T-helper 2 cell (primary cell): ENCODE data around the gene MYBPHL.

Source experiments
- DNase-seq, 5 experiments: peaks; one replicate each; pipeline versions ENCODE4 v3.0.0 to v3.0.0-alpha.2; 2012 to 2022
- total RNA-seq, 2 donors: gene quantifications; one replicate each; lab custom pipeline; 2026; lab: John Stamatoyannopoulos, UW

Gene MYBPHL, protein sequence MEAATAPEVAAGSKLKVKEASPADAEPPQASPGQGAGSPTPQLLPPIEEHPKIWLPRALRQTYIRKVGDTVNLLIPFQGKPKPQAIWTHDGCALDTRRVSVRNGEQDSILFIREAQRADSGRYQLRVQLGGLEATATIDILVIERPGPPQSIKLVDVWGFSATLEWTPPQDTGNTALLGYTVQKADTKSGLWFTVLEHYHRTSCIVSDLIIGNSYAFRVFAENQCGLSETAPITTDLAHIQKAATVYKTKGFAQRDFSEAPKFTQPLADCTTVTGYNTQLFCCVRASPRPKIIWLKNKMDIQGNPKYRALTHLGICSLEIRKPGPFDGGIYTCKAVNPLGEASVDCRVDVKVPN
- 0 reads per million in 2 donors for total RNA-seq

DNA sequence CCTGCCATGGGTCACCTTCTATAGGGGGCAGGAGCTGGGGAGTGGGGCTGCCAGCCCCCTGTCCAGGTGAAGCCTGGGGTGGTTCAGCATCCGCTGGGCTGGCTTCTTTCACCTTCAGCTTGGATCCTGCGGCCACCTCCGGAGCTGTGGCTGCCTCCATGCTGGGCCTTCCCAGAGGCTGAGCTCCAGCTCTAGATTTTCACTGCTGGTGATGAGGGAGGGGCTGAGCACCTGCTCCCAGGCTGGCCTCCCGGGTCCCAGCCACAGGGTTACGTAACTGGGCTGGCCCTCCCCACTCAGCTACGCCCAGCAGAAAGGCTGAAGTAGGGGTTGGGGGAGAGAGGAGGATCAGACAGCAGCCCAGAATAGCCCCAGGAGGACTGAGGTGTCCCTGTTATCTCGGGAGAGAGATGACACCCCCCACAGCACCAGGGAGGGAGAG is at the start of gene MYBPHL:
Gene MYBPHL (minus strand): TSS at position 180 of the 442 bp plus-strand sequence. CDS start 20 bp downstream, at position 160.
- no peak for DNase-seq

DNA sequence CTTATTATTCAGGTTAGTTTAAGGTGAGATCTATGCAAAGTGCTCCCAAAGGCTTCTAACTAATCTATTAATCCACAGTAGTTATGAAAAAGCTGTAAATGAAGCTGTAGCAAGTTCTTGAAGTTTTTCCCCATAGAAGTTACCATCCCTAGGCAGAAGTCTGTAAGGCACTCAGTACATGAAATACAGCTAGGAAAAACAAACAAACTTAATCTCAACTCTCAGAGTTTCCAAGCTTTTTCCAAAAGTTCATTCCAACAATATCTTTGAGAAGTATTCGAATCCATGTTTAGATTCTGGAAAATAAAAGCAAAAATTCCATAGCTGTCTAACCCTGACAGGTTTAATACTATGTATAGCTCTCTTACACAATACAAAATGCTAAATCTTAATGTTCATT is 49.7 kb upstream of the MYBPHL start:
- DNase-seq, result no peak

DNA sequence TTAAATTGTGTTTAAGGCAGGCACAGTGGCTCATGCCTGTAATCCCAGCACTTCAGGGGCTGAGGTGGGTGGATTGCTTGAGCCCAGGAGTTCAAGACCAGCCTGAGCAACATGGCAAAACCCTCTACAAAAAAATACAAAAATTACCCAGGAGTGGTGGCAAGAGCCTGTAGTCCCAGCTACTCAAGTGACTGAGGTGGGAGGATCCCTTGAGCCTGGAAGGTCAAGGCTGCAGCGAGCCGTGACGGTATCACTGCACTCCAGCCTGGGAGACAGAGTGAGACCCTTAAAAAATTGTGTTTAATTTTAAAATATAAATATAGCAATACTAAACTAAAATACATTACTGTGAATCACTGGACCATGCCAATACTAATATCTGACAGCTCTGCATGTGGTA is 48.1 kb upstream of the MYBPHL start:
- no peak for DNase-seq

DNA sequence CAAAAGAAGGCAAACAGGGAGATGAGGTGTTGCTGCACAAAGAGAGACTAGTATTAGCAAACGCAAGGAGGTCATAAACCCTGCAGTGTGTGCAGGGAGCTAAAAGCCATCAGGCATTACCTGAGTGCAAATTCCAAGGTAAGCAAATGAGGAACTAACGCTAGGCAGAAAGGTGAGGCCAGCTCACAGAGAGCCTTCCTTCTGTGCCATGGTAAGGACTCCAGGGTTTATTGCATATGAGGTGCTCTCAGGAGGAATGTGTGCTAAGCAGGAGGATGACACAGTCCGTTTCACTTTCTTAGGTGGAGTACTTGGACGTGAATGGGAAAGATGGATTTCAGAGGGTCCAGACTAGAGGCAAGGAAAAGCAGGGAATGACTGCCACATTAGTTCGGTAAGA is 44.6 kb upstream of the MYBPHL start:
- DNase-seq, result no peak

DNA sequence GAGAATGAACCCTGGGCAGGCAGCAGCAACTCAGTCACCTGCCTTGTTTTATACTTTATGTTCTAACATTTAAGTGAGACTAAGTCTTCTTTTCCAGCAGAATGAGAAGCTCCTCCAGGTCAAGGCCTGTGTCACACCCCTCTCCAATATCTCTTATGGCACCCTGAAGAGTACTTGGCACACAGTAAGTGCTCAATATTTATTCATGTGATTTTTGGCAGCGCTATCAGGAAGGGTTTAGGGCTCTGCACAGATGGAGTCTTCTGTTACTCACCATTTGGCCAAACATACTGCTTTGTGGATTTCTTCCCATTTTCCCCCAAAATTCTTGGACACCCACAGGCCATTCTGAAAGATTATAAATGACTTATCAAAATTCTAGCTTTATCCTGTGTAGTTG is 43.8 kb upstream of the MYBPHL start:
- no peak for DNase-seq

DNA sequence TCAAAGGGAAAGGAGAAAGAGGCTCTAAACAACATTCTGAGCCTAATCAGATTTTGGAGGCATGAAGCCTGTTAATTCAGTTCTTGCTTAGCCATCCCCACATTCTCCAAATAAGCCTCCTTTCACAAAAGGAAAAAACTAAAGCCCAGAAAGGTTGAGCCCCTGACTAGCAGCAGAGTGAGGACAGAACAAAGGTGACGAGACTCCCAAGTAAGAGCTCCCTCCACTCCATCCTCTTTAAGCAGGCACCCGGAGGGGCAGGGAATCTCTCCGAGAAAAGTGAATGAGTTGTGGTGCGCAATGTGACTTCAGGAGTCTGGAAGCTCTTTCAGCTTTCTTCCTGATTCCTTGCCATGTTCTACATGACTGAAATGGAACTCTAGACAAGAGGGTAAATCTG is 43.4 kb upstream of the MYBPHL start:
- no peak for DNase-seq

DNA sequence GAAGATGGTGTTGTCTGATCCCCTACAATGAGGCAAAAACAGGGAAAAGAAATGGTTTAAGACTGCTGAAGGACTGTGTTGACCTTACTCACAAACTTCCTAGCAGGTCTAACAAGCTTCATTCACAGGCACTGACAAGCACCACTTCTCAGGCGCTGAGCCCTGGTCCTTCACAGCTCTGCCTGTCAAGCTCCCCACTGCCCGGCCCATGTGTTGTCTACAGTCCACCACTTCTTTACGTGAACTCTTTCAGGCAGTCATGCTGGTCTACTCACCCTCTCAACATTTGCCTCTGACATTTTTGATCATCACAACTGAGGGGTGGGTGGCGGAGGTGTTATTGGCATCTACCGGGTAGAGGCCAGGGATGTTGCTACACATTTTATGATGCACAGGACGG is 40.7 kb upstream of the MYBPHL start:
- no peak for DNase-seq

DNA sequence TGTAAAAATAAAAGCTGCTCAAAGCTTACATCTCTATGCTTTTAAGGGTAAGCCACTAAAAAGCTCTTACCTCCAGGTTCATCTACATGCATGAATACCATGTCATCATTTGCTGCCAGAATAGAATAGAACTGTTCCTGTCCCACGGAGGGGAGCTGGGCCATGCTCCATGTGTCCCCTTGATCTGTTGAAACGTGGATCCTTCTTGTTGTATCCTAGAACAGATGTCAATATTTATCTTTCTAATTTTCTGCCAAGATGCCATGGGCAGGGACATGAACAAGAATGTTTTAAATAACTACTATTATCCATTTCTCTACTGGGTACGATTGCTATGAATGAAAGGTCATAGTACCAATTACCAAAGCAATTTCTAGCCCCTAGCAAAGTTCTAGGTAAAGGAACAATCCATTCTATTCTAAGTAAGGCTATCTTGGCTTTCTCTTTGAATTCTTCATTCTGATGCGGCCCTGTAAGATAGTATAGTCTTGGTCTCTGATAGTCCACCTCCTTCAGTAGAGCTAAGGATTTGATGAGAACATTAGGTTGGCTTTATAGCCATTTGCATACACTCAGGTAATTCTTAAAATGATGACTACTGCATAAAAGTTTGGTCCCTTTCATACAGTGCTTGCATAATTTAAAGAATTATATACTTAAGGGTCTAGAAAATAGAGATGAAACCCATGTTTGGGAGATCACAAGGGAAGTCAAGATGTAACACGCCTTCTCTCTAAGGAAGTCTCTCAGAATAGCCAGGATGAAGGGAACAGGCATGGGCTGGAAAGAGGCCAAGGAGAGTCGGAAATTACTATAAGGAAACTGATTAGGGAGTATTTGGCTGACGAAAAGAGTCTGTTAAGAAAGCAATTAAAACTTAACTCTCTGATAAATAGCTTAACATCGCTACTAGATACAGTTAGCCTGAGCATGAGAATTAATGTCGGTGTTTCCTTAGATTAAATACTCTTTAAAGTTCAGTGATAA is 35.4 kb upstream of the MYBPHL start:
- no peak for DNase-seq

DNA sequence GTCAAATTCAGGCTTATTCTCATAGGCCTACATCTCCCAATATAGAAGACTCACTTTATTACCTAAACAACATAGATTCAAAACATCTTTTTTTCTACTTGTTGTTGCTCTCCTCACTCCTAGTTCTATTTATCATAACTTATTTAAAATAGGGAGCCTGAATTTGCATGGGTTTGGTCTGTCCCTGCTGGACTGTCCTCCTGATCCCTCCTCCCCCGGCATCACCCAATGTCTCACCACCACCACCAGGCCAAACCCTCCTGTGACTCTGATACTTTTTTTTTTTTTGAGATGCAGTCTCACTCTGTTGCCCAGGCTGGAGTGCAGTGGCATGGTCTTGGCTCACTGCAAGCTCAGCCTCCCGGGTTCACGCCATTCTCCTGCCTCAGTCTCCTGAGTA is 31.8 kb upstream of the MYBPHL start:
- no peak for DNase-seq

DNA sequence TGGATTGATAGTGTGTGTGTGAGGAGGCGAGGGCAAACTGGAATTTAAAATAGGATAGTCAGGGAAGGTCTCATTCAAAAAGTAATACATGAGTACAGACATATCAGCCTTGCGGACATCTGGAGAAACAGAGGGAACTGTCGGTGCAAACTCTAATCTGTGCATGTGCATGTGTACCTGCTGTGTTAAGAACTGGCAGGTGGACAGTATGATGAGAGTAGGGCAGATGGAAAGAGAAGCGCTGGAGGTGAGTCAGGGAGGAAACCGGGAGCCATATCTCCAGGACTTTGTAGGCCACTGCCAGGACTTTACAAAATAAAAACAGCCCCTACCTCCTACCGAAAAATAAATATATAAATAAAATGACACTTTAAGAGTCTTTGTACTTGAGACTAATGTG is 31.3 kb upstream of the MYBPHL start:
- DNase-seq, result no peak

DNA sequence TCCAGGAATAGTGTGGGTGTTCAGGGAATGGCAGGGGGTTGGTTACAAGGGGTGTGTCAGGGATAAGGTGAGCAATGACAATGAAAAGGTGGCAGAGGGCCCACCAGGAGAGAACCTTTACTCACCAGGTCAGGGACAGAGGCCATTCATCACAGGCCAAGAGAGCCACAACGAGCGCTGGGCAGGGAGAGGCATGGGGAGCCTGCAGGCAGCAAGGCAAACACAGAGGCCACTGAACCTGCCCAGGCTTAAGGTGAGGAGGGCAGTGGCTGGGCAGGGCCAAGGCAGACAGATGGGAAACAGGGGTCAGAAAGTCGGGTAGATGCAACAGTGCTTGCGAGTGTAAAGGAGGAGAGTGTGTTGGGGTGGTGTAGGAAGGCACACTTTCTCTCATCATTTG is 28.3 kb upstream of the MYBPHL start:
- no peak for DNase-seq

DNA sequence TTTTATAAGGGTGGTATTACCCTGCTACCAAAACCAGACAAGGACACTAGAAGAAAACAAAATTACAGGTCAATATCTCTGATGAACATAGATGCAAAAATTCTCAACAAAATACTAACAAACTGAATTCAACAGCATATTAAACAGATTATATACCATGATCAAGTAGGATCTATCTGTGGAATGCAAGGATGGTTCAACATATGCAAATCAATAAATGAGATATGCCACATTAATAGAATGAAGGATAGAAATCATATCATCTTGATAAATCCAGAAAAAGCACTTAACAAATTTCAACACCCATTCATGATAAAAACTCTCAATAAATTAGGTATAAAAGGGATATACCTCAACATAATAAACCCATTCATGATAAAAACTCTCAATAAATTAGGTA is 24.3 kb upstream of the MYBPHL start:
- no peak for DNase-seq

DNA sequence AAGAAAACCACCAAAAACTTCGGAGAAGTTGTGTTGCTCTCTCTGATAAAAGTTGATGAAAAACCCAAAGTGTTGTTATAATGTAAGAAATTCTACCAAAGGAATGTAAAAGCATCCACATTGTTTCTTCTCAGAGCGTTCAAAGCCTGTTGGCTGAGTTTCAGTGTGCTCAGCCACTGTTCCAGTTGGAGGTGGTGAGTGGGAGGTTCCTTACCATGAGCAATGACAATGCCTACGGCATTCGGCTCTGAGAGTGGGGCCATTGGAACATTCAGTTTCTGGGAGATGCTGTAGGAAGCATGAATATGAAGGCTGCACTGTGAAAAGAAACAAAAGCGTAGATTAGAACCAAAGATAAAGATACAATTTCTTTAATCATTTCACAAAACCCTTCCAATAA is 20.5 kb upstream of the MYBPHL start:
- no peak for DNase-seq

DNA sequence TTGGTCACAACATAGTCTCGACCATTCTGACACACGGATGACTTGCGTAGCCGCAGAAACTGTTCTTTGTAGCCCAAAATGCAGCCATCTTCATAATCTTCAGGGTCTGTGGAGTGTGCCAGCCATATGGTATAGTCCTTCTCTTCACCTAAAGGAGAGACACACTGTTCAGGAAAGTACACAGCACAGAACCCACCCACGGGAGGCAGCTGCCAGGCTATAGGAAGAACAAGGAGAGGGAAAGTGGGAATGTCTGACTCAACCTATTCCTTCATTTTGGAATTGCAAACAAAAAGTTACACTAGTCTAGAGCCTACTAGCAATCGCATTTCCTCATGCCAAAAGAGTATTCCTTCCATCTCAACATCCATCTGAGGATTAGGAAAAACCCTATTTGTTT is 16.2 kb upstream of the MYBPHL start:
- no peak for DNase-seq

DNA sequence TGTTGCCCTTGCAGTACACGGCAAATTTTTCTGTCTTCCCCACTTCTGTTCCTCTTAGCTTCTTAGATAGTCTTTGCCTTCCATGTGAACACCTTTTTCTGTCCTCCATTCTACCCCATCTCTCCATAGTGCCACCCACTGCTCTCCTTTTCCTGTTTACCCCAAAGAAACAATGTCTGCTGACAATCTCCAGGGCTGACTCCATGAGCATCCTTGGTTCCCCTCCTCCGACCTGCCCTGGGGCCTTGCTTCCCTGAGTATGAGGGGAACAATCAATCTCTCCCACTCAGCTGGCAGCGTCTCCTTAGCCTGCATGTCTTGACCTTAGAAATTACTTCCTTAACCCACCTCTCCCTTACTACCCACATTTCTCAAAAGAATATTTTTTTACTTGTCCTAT is 12.3 kb upstream of the MYBPHL start:
- DNase-seq, result no peak

DNA sequence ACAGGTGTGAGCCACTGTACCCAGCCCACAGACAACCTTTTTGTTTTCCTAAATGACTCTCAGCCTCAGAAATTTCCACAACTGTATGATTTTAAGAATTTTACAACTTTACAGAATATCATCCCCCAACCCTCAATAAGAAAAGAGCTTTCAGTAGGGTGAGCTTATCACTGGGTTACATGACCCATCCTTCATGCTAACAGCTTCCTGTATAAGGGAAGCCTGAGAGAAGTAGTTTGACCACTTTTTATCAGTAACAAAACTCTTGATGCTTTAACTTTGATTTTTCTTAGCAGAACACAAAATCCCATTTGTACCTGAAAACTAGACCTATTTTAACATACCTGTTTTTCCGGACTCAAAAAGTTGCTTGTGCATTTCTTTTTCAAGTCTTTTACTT is 9.7 kb upstream of the MYBPHL start:
- DNase-seq, result no peak

DNA sequence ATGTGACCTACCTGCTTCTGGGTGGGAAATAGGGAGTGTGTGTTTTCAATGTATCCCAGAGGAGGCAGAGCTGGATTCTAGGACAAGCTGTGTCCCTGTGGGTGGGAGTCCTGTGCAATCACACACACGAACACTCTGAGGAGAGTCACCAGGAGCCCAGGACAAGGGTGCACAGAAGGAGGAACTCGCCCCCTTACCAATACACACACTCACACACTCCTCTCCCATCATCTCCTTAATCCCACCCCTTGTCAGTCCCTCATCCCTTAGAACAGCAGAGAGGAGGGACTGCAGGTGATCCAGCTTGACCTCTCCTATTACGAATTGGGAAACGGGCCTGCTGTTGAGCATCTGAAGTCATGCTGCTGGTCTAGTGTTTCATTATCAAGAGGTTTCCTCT is 8.5 kb upstream of the MYBPHL start:
- DNase-seq, result no peak

DNA sequence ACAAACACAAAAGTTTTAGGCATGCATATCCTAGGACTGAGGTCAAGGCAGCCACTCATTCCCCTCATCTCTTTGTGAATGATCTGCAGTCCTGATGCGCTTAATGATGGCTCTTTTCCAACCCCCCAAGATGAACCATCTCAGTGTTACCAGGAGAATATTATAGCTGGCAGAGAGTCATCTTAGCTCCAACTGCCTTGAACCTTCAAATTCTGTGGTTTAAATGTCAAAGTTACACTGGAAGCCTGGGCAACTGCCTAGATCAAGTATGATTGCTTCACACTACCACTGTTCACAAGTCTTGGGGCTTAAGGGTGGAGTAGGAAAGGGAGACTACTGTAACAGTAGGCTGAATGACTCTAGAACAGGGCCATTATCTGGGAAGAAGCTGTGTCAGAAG is 8.0 kb upstream of the MYBPHL start:
- no peak for DNase-seq

DNA sequence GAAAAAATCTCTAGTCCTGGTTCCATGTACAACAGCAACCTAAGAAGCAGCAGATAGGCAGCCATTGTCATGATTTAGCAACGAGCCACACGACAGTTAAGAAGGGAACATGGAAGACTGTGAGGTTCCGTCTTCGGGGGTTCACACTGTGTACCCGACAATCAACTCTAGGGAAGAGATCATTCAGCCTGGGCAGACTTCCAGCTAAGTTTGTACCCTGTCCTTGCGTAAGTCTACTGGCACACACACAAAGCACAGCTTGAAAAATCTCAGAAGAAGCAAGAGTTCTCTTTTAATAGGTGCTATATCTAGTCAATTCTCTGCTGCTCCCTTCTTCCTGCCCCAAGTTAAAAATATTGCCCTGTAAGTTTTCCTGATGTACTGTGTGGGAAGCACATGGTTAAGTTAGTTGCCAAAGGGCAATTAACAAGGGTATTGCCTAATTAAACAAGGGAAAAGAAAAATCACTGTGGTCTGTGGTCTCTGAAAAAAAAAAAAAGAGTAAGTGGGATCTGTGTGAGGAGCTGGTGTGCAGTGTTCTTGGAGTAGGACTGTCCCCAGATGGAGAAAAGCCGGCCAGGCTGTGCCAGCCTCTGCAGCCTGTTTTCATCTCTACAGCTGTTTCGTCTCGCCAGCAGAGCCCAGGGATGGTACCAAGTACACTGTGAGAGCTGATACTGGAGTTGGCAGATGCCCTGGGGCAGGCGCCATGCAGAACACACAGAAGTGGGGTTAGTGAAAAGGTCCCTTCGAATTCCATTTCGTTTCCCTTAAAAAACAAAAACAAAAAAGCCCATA is 6.4 kb upstream of the MYBPHL start:
- DNase-seq, result no peak

DNA sequence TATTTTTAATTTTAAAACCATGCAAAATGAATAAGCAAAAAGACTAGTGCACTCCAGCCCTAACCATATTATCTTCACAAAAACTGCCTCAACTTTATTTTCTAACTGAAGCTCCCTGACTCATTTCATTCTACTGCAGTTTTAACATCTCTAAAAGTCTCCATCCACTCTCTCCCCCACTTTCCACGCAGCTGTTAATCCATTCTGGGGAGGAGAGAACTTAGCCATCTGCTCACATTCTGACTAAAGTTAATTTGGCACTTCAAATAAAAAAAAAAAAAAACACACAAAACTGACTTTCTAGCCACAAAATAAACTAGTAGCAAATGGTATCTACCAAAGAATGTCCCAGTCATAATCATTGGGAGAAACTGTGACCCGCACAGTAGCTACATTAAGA is 5.4 kb upstream of the MYBPHL start:
- no peak for DNase-seq

DNA sequence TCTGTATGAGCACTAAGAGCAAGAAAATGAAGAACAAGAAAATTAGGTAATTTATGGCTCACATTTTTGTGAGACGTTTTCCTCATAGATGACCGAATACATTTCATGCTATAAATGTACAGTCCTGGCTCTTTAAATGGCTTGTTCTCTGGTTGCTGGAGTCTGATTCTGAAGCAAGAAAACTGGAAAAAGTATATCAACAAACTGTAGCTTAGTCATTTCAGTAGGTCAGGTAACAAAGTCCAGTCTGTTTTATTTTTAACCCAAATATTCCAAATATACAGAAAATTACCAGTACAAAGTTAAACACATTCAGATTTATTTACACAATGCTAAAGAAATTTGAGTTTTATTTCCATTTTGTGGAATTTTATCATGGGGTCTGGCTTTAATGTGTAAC is 2.5 kb upstream of the MYBPHL start:
- no peak for DNase-seq

DNA sequence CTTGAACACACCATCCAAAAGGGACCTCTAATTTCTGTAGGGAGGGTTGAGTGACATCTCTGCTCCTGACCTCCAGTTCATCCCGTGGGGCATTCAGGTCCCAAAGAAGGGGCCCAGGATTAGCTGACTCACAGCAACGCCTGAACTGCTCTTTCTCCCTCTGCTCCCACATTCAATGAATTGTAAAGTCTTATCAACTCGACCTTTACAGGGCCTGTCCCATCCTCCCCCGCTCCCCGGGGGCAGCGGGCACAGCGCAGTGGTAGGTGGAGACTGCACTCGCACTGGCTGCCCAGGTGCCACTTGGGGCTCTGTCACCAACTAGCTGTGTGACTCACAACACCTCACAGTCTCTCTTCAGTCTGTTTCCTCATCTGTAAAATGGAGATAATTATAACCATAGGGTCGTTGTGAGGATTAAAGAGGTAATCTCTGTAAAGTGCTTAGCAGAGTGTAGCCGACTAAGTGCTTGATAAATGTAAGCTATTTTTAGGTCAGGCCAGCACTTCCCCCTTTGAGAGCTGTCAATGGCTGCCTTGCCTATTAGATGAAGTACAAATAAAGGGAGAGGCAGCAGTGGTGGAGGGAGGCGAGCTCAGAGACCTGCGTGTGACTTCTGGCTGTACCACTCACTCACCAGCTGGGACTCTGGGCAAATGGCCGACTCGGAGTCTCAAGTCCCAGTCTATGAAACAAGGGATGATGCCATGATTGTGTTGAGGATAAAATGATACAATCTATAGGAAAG is 637 bp upstream of the MYBPHL start:
- DNase-seq, result no peak
